SK-N-SH (cell line): Measurements from ENCODE around the gene KAT8. TPM values are rescaled to one million over a fixed set of nuclear protein-coding genes. Genes with fewer than 3 reads are reported as not detected.

Experiments used
- CTCF ChIA-PET: fragments of 300-600, 350-600 bp; formaldehyde crosslinking; extraction: SDS; loops from one replicate; lab custom pipeline; 2021; lab: Yijun Ruan, JAX
- POLR2A ChIA-PET: fragments of 350-600 bp; sonication (Branson Sonifier 250); formaldehyde crosslinking; extraction: SDS; loops from one replicate; lab custom pipeline; 2020; ENCODE audit warnings: antibody characterized with exemption, inconsistent platforms; lab: Yijun Ruan, JAX
- DNase-seq: peaks from one replicate; pipeline ENCODE4 v3.0.0; 2012
- H2AFZ ChIP-seq: fragments of 200-600 bp; sonication (generic); 2 replicates; pipeline ENCODE4 v1.8.1; 2016; ENCODE audit warnings: antibody characterized with exemption, mild to moderate bottlenecking, low read depth
- H3F3A ChIP-seq: fragments of 200-600 bp; sonication (generic); replicated peaks from 2 replicates; pipeline ENCODE3; 2016; ENCODE audit warnings: antibody characterized with exemption, mild to moderate bottlenecking; ENCODE audit not compliant: insufficient read depth
- H3K27ac ChIP-seq, 2 experiments: fragments of 200-500 bp in 1 of 2; fragments of 200-600 bp in 1 of 2; sonication (Bioruptor generic) in 1 of 2; sonication (generic), shearing (Covaris generic) in 1 of 2; 2 replicates each; pipeline versions ENCODE4 v1.5.1 to v1.6.1; 2014 to 2016; ENCODE audit warnings: low read depth in 2 of 2, inconsistent platforms in 1 of 2, low read length in 1 of 2, mild to moderate bottlenecking in 1 of 2, mixed read lengths in 1 of 2
- H3K27me3 ChIP-seq: fragments of 200-600 bp; sonication (generic), shearing (Covaris generic); 2 replicates; pipeline ENCODE4 v1.6.1; 2016; ENCODE audit warnings: mixed run types; ENCODE audit not compliant: insufficient read depth
- H3K36me3 ChIP-seq, 2 experiments: fragments of 200-500 bp in 1 of 2; fragments of 200-600 bp in 1 of 2; sonication (Bioruptor generic) in 1 of 2; sonication (generic) in 1 of 2; replicated peaks in 1 of 2; 2 replicates each; pipeline versions ENCODE3 to v1.5.1; 2014 to 2016; ENCODE audit warnings: low read length in 1 of 2, mild to moderate bottlenecking in 1 of 2; ENCODE audit not compliant: insufficient read depth in 2 of 2, control insufficient read depth in 1 of 2
- H3K4me1 ChIP-seq, 2 experiments: fragments of 200-500 bp in 1 of 2; fragments of 200-600 bp in 1 of 2; sonication (Bioruptor generic) in 1 of 2; sonication (generic), shearing (Covaris generic) in 1 of 2; 2 replicates each; pipeline versions ENCODE4 v1.5.1 to v1.6.1; 2014 to 2016; ENCODE audit warnings: low read depth in 1 of 2, low read length in 1 of 2, mixed run types in 1 of 2; ENCODE audit not compliant: insufficient read depth in 2 of 2, control insufficient read depth in 1 of 2
- H3K4me2 ChIP-seq: fragments of 200-600 bp; sonication (generic), shearing (Covaris generic); 2 replicates; pipeline ENCODE4 v1.6.1; 2017; ENCODE audit warnings: mixed run types
- H3K4me3 ChIP-seq, 2 experiments: fragments of 200-500 bp in 1 of 2; fragments of 200-600 bp in 1 of 2; sonication (Bioruptor generic) in 1 of 2; sonication (generic), shearing (Covaris generic) in 1 of 2; 2 replicates each; pipeline versions ENCODE4 v1.5.1 to v1.8.1; 2014 to 2016; ENCODE audit warnings: low read depth in 2 of 2, inconsistent platforms in 1 of 2, low read length in 1 of 2, mild to moderate bottlenecking in 1 of 2, mixed read lengths in 1 of 2, moderate library complexity in 1 of 2
- H3K79me2 ChIP-seq: fragments of 200-600 bp; sonication (generic); 2 replicates; pipeline ENCODE4 v1.8.1; 2017; ENCODE audit warnings: mild to moderate bottlenecking; ENCODE audit not compliant: insufficient read depth
- H3K9ac ChIP-seq: fragments of 200-600 bp; sonication (generic); 2 replicates; pipeline ENCODE4 v1.6.1; 2017; ENCODE audit warnings: mixed run types
- H3K9me2 ChIP-seq: fragments of 200-600 bp; sonication (generic); 2 replicates; pipeline ENCODE4 v1.6.1; 2017; ENCODE audit warnings: mixed run types
- H3K9me3 ChIP-seq: fragments of 200-600 bp; sonication (generic); 2 replicates; pipeline ENCODE4 v1.6.1; 2017; ENCODE audit warnings: mixed run types, mild to moderate bottlenecking, moderate library complexity
- H4K20me1 ChIP-seq: fragments of 200-600 bp; sonication (generic); 2 replicates; pipeline ENCODE4 v1.6.1; 2017; ENCODE audit warnings: mild to moderate bottlenecking, mixed run types; ENCODE audit not compliant: insufficient read depth
- EP300 ChIP-seq, 2 experiments: IDR thresholded peaks; 2 replicates each; pipeline versions ENCODE4 v1.4.0 to v1.6.1; 2012; ENCODE audit warnings: borderline replicate concordance in 1 of 2, low read depth in 1 of 2, low read length in 1 of 2
- GABPA ChIP-seq: IDR thresholded peaks from 2 replicates; pipeline ENCODE4 v1.4.0; 2012; ENCODE audit warnings: low read depth, mild to moderate bottlenecking
- GATA2 ChIP-seq: sonication (generic); formaldehyde crosslinking; IDR thresholded peaks from 2 replicates; pipeline ENCODE4 v1.5.0; 2020; ENCODE audit warnings: mild to moderate bottlenecking, missing genetic modification reagents
- MAX ChIP-seq: IDR thresholded peaks from 2 replicates; pipeline ENCODE4 v1.4.0; 2012; ENCODE audit warnings: low read depth
- MEF2A ChIP-seq: IDR thresholded peaks from 2 replicates; pipeline ENCODE4 v1.4.0; 2012; ENCODE audit warnings: low read depth, borderline replicate concordance
- MXI1 ChIP-seq: IDR thresholded peaks from 2 replicates; pipeline ENCODE4 v1.6.1; 2012; ENCODE audit warnings: mild to moderate bottlenecking, low read depth, low read length, improper control_type of control experiment
- NRF1 ChIP-seq: IDR thresholded peaks from 2 replicates; pipeline ENCODE4 v1.6.1; 2012; ENCODE audit warnings: low read depth, mild to moderate bottlenecking, low read length
- RCOR1 ChIP-seq: fragments of 150-350 bp; IDR thresholded peaks from 2 replicates; pipeline ENCODE4 v1.6.1; 2017; ENCODE audit warnings: antibody characterized with exemption, low read length
- RFX5 ChIP-seq: IDR thresholded peaks from 2 replicates; pipeline ENCODE4 v1.6.1; 2012; ENCODE audit warnings: mild to moderate bottlenecking, improper control_type of control experiment, low read length
- SMC3 ChIP-seq: IDR thresholded peaks from 2 replicates; pipeline ENCODE4 v1.6.1; 2012; ENCODE audit warnings: low read depth, low read length, improper control_type of control experiment
- TAF1 ChIP-seq: IDR thresholded peaks from 2 replicates; pipeline ENCODE4 v1.6.1; 2012; ENCODE audit warnings: low read depth, mild to moderate bottlenecking, low read length, moderate library complexity, borderline replicate concordance
- TCF12 ChIP-seq: IDR thresholded peaks from 2 replicates; pipeline ENCODE4 v1.4.0; 2012
- TEAD4 ChIP-seq: IDR thresholded peaks from 2 replicates; pipeline ENCODE4 v1.4.0; 2012; ENCODE audit warnings: mild to moderate bottlenecking, borderline replicate concordance; ENCODE audit not compliant: insufficient read depth
- USF2 ChIP-seq: fragments of 150-350 bp; IDR thresholded peaks from 2 replicates; pipeline ENCODE4 v1.6.1; 2017; ENCODE audit warnings: antibody characterized with exemption, low read length, low read depth, borderline replicate concordance
- YY1 ChIP-seq: IDR thresholded peaks from 2 replicates; pipeline ENCODE4 v1.4.0; 2012; ENCODE audit warnings: low read depth, mild to moderate bottlenecking
- WGBS: methylation state at CpG from one replicate; pipeline ENCODE4 v1.1.6; 2017; ENCODE audit warnings: low lambda C conversion rate; 5-methylcytosine and 5-hydroxymethylcytosine counted together
- polyA plus RNA-seq, 3 experiments: library from polyadenylated mRNA; depleted of rRNA; stranded (reverse); fragments of >200 nt; gene quantifications; 2 replicates each; pipeline ENCODE4 v1.2.3, GENCODE V29; 2012
- TF ChIP-seq, protein P1 (sequence below): IDR thresholded peaks from 2 replicates; pipeline ENCODE4 v1.4.0; 2012; ENCODE audit warnings: low read depth, borderline replicate concordance

KAT8 gene
- polyA plus RNA-seq, 1 of the 3 experiments (the other 2 are of a cell fraction): 52.0 TPM

- ChIA-PET CTCF (interaction anchor here (3.9 kb wide), 1 partner anchor 13 kb away, joined by 17 read pairs; no protein-coding TSS in a partner anchor), POLR2A (interaction anchor here (1.1 kb wide), 1 partner anchor 12 kb away, joined by 5 read pairs; the partner anchor contains the start of gene KAT8)
- H3K4me3 ChIP-seq: no peak overlapping the region
- no peaks in the 10 kb centered on the region for H3K27me3 ChIP-seq
- H3K9ac ChIP-seq: no peak overlapping the region
- WGBS: 85% methylated on average over 20 of the region's 29 CpGs
- no peak overlapping the region for H2AFZ ChIP-seq
- no peak for DNase-seq
- no peaks in the 10 kb centered on the region for H3F3A ChIP-seq
- H3K27ac ChIP-seq: no peak overlapping the region
- H3K9me3 ChIP-seq: no peaks in the 10 kb centered on the region
- peaks cover 0 to 13% of the 10 kb centered on the region in 2 experiments for H3K36me3 ChIP-seq
- no peaks in the 10 kb centered on the region for H3K79me2 ChIP-seq
- H3K4me2 ChIP-seq: no peak overlapping the region
- H3K4me1 ChIP-seq: peaks cover 0 to 15% of the 10 kb centered on the region in 2 experiments; a peak in 1 of 4 replicates
- H4K20me1 ChIP-seq: no peaks in the 10 kb centered on the region
- no peak for TF ChIP-seq SMC3
- no peak for TF ChIP-seq GABPA
- no peak for TF ChIP-seq MXI1
- TF ChIP-seq NRF1: no peak
- no peak for TF ChIP-seq RCOR1
- no peak for TF ChIP-seq MAX
- no peak for TF ChIP-seq YY1
- TF ChIP-seq, protein P1, sequence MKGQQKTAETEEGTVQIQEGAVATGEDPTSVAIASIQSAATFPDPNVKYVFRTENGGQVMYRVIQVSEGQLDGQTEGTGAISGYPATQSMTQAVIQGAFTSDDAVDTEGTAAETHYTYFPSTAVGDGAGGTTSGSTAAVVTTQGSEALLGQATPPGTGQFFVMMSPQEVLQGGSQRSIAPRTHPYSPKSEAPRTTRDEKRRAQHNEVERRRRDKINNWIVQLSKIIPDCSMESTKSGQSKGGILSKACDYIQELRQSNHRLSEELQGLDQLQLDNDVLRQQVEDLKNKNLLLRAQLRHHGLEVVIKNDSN: no peak
- TF ChIP-seq MEF2A: no peak
- TF ChIP-seq RFX5: no peak
- TF ChIP-seq EP300 (IDR thresholded peaks at IDR 0.05; ENCODE audit: borderline replicate concordance in 1 of 2, low read depth in 1 of 2, low read length in 1 of 2): no peak
- TF ChIP-seq TEAD4: no peak
- no peak for TF ChIP-seq GATA2 (CRISPR knock-in tag)
- TF ChIP-seq TCF12: no peak
- no peak for TF ChIP-seq USF2
- no peak for TF ChIP-seq TAF1
- no peaks in the 10 kb centered on the region for H3K9me2 ChIP-seq
Observed at GRCh38 chr16:31129568-31130335, 12.3 kb downstream of the KAT8 start.
